ENCODE data around the gene CPNE5. TPM values are rescaled to one million over a fixed set of nuclear protein-coding genes. Genes with fewer than 3 reads are reported as not detected.

Gene CPNE5
- total and polyA plus RNA-seq, 2 donors = 0.57 to 3.4 TPM

DNA sequence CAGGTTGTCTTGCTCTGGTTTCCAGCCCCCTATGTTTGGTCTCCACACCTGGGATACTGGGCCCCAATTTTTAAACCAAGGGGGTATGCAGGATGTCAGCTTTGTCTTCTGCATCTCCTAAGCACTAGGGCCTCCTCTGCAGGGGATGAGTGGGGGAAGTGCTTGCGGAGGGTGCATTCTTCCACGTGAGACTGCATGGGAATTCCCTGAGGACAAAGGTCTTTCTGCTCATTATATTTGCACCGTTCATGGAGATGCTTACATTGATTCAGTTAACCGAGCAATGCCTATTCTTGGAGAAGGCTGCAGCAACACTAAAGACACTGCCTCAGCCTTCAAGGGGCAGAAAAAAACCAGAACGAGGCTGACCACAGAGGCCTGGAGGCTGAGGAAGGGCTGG, 96.2 kb downstream of the CPNE5 start:
- WGBS = 83% methylated on average over 5 of the region's 5 CpGs
- no peak for DNase-seq (ENCODE audit: low read depth in 6 of 9, low spot score in 9 of 9)
- no peaks in the 10 kb centered on the region for H3K9me3 ChIP-seq (ENCODE audit: control insufficient read depth in 2 of 2, insufficient read depth in 1 of 2, low read length in 1 of 2)
- H3K27me3 ChIP-seq (ENCODE audit: control insufficient read depth in 2 of 2, insufficient read depth in 1 of 2, low read length in 1 of 2) = no peaks in the 10 kb centered on the region
- no peak overlapping the region for H3K4me3 ChIP-seq (ENCODE audit: low read length in 2 of 2)
- no peaks in the 10 kb centered on the region for H3K36me3 ChIP-seq (ENCODE audit: control insufficient read depth in 2 of 2, insufficient read depth in 2 of 2, low read length in 1 of 2)
- H3K4me1 ChIP-seq (ENCODE audit: control insufficient read depth in 2 of 2, insufficient read depth in 2 of 2, low read length in 2 of 2) = no peaks in the 10 kb centered on the region
- H3K27ac ChIP-seq (ENCODE audit: low read depth in 1 of 2, low read length in 1 of 2) = no peak overlapping the region

DNA sequence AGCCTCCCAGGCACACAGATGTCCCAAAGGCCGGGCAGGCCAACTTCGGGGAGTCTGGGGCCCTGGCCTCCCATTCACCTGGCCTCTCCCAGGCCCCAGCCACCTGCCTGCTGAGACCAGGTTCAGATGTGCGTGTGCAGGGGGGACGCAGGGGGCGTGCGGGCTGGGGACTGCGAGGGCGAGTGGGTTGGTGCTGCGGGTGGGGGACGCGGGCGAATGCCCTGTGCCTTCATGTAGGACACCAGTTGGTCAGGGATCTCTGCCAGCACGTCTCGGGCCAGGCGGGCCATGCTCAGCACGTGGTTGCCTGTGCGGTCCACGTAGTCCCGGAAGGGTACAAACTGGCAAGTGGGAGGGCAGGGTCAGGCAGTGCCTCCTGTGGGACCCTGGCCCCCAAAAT, 97.1 kb downstream of the CPNE5 start:
- Histone ChIP-seq H3K4me1 (ENCODE audit: control insufficient read depth in 2 of 2, insufficient read depth in 2 of 2, low read length in 2 of 2) (no peaks in the 10 kb centered on the region), H3K27me3 (ENCODE audit: control insufficient read depth in 2 of 2, insufficient read depth in 1 of 2, low read length in 1 of 2) (no peaks in the 10 kb centered on the region), H3K9me3 (ENCODE audit: control insufficient read depth in 2 of 2, insufficient read depth in 1 of 2, low read length in 1 of 2) (no peaks in the 10 kb centered on the region), H3K27ac (ENCODE audit: low read depth in 1 of 2, low read length in 1 of 2) (no peak overlapping the region), H3K4me3 (ENCODE audit: low read length in 2 of 2) (no peak overlapping the region), H3K36me3 (ENCODE audit: control insufficient read depth in 2 of 2, insufficient read depth in 2 of 2, low read length in 1 of 2) (no peaks in the 10 kb centered on the region)
- DNase-seq (ENCODE audit: low read depth in 6 of 9, low spot score in 9 of 9) = no peak
- 97% methylated on average over 19 of the region's 19 CpGs for whole genome bisulfite sequencing

DNA sequence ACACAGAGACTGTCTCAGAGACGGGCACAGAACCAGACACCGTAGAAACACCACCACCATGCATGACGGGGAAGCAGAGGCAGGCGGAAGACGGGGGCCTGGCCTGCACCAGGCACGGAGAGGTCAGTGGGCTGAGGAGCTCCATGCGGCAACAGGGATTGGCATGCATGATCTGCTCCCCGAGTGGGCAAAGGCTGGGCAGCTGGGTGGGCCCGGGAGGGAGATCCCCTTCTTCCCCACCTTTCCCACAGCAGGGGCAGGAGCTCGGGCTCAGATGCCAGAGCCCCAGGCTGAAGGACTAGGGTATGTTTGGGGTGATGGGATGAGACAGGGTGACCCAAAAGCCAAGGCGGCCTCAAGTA, 98.4 kb downstream of the CPNE5 start:
- 96% methylated on average over 11 of the region's 11 CpGs for WGBS
- Histone ChIP-seq H3K27me3 (ENCODE audit: control insufficient read depth in 2 of 2, insufficient read depth in 1 of 2, low read length in 1 of 2) (no peaks in the 10 kb centered on the region), H3K4me1 (ENCODE audit: control insufficient read depth in 2 of 2, insufficient read depth in 2 of 2, low read length in 2 of 2) (no peaks in the 10 kb centered on the region), H3K27ac (ENCODE audit: low read depth in 1 of 2, low read length in 1 of 2) (no peak overlapping the region), H3K36me3 (ENCODE audit: control insufficient read depth in 2 of 2, insufficient read depth in 2 of 2, low read length in 1 of 2) (no peaks in the 10 kb centered on the region), H3K4me3 (ENCODE audit: low read length in 2 of 2) (no peak overlapping the region), H3K9me3 (ENCODE audit: control insufficient read depth in 2 of 2, insufficient read depth in 1 of 2, low read length in 1 of 2) (no peaks in the 10 kb centered on the region)
- DNase-seq (ENCODE audit: low read depth in 6 of 9, low spot score in 9 of 9) = no peak

DNA sequence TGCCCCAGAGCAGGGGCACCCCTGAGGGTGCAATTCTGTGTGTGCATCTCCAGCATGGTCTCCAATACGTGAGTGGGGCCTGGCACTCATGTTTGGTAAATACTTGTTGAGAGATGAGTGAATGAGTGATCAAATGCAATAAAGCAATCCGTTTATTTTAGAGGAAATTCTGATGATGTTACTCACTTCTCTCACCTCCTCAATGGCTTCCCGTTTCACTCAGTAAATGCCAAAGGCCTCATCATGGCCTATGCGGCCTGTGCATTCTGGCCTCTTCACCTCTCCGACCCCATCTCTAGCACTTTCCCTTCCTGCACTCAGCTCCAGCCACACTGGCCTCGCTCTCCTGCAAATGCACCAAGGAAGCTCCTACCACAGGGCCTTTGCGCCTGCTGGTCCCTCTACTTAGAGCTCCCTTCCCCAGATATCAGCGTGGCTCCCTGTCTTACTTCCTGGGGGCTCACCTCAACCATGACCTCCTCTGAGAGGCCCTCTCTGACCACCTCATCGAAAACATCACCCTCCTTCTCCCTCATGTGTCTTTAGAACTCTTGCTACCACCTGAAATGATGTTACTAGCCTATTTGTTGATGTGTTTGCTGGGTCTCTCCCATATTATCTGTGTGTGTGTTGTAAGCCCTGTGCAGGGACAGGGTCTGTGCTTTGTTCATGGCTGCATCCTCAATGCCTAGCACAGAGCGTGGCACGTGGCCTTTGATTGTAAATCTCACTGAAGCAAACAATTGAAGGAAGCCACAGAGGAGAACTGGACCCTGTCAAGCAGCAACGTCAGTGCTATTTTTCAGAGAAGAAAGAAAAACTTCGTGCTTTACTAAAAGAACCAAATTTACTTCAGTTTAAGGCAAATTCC, 99.1 kb downstream of the CPNE5 start:
- no peak for DNase-seq (ENCODE audit: low read depth in 6 of 9, low spot score in 9 of 9)
- Histone ChIP-seq H3K4me3 (ENCODE audit: low read length in 2 of 2) (no peak overlapping the region), H3K27me3 (ENCODE audit: control insufficient read depth in 2 of 2, insufficient read depth in 1 of 2, low read length in 1 of 2) (peaks cover 0 to 5% of the 10 kb centered on the region in 2 donors), H3K4me1 (ENCODE audit: control insufficient read depth in 2 of 2, insufficient read depth in 2 of 2, low read length in 2 of 2) (peaks cover 0 to 3% of the 10 kb centered on the region in 2 donors), H3K9me3 (ENCODE audit: control insufficient read depth in 2 of 2, insufficient read depth in 1 of 2, low read length in 1 of 2) (no peaks in the 10 kb centered on the region), H3K36me3 (ENCODE audit: control insufficient read depth in 2 of 2, insufficient read depth in 2 of 2, low read length in 1 of 2) (no peaks in the 10 kb centered on the region), H3K27ac (ENCODE audit: low read depth in 1 of 2, low read length in 1 of 2) (no peak overlapping the region)
- 88% methylated on average over 13 of the region's 13 CpGs for WGBS

DNA sequence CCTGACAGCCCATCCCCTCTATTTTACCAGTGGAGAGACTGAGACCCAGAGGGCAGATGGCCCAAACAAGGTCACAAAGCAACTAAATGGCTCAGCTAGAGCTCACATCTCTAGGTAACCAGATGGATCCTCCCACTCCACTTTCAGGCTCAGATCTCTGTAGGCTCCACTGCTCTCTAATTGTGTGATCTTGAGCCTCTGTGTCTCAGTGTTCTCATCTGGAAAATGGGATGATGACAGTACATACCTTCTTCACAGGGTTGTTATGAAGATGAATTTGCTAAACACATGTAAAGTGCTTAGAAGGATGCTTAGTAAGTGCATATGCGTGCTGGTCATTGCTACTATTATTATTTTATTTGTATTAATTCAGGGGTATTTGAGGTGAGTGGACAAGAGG, 101.1 kb downstream of the CPNE5 start:
- Histone ChIP-seq H3K4me3 (ENCODE audit: low read length in 2 of 2) (no peak overlapping the region), H3K27me3 (ENCODE audit: control insufficient read depth in 2 of 2, insufficient read depth in 1 of 2, low read length in 1 of 2) (peaks cover 0 to 10% of the 10 kb centered on the region in 2 donors), H3K4me1 (ENCODE audit: control insufficient read depth in 2 of 2, insufficient read depth in 2 of 2, low read length in 2 of 2) (peaks cover 0 to 11% of the 10 kb centered on the region in 2 donors), H3K9me3 (ENCODE audit: control insufficient read depth in 2 of 2, insufficient read depth in 1 of 2, low read length in 1 of 2) (peaks cover 0 to 4% of the 10 kb centered on the region in 2 donors), H3K27ac (ENCODE audit: low read depth in 1 of 2, low read length in 1 of 2) (no peak overlapping the region), H3K36me3 (ENCODE audit: control insufficient read depth in 2 of 2, insufficient read depth in 2 of 2, low read length in 1 of 2) (no peaks in the 10 kb centered on the region)
- no peak for DNase-seq (ENCODE audit: low read depth in 6 of 9, low spot score in 9 of 9)
- 100% methylated on average over 1 of the region's 1 CpG for WGBS

DNA sequence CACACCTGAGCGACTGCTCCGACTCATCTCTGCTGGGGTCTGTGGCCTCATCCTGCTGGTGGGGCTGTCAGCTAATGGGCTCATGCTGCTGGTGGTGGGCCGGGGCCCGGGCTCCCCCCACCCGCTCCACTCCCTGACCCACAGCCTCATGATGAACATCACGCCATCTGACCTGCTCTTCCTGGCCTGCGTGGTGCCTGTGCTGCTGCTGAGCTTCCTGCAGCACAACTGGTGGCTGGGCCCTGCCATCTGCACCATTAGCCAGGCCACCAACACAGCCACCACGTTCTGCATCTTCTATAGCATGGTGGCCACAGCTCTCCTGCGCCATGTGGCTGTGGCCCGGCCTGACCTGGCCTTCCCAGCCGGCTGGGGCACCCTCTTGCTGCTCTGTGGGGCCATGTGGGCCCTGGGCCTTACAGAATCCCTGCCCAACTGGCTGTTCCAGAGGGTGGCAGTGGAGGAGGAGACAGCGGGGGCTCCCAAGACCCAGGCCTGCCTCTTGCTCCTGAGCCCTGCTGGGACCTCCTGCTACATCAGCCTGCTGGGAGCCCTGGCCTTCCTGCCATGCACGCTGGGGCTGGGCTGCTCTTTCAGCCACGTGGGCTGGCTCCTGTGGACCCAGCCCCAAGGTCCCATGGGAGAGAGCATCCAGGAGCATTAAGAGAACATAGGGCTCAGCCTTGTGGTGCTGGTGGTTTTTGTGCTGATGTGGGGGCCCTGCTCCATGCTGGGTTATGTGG, 102.0 kb downstream of the CPNE5 start:
- peaks cover 0 to 8% of the 10 kb centered on the region in 2 donors for H3K9me3 ChIP-seq (ENCODE audit: control insufficient read depth in 2 of 2, insufficient read depth in 1 of 2, low read length in 1 of 2)
- H3K4me3 ChIP-seq (ENCODE audit: low read length in 2 of 2) = no peak overlapping the region
- peaks cover 0 to 10% of the 10 kb centered on the region in 2 donors for H3K27me3 ChIP-seq (ENCODE audit: control insufficient read depth in 2 of 2, insufficient read depth in 1 of 2, low read length in 1 of 2)
- H3K27ac ChIP-seq (ENCODE audit: low read depth in 1 of 2, low read length in 1 of 2) = no peak overlapping the region
- no peak for DNase-seq (ENCODE audit: low read depth in 6 of 9, low spot score in 9 of 9)
- no peaks in the 10 kb centered on the region for H3K36me3 ChIP-seq (ENCODE audit: control insufficient read depth in 2 of 2, insufficient read depth in 2 of 2, low read length in 1 of 2)
- 96% methylated on average over 14 of the region's 14 CpGs for WGBS
- peaks cover 0 to 11% of the 10 kb centered on the region in 2 donors for H3K4me1 ChIP-seq (ENCODE audit: control insufficient read depth in 2 of 2, insufficient read depth in 2 of 2, low read length in 2 of 2)

GRCh38 chr6:36735110-36736071, 103.9 kb downstream of the CPNE5 start:
- peak overlapping the region in 1 of 2 donors; percentile 65 for H3K27ac ChIP-seq (ENCODE audit: low read depth in 1 of 2, low read length in 1 of 2)
- peak in 4 of 9 donors; percentile 17 to 54 (median 24) for DNase-seq (ENCODE audit: low read depth in 6 of 9, low spot score in 9 of 9)
- H3K9me3 ChIP-seq (ENCODE audit: control insufficient read depth in 2 of 2, insufficient read depth in 1 of 2, low read length in 1 of 2) = peaks cover 0 to 8% of the 10 kb centered on the region in 2 donors
- no peaks in the 10 kb centered on the region for H3K36me3 ChIP-seq (ENCODE audit: control insufficient read depth in 2 of 2, insufficient read depth in 2 of 2, low read length in 1 of 2)
- peaks cover 0 to 10% of the 10 kb centered on the region in 2 donors for H3K27me3 ChIP-seq (ENCODE audit: control insufficient read depth in 2 of 2, insufficient read depth in 1 of 2, low read length in 1 of 2)
- no peak overlapping the region for H3K4me3 ChIP-seq (ENCODE audit: low read length in 2 of 2)
- peaks cover 0 to 11% of the 10 kb centered on the region in 2 donors for H3K4me1 ChIP-seq (ENCODE audit: control insufficient read depth in 2 of 2, insufficient read depth in 2 of 2, low read length in 2 of 2)
- WGBS = 37% methylated on average over 24 of the region's 24 CpGs

GRCh38 chr6:36734486-36735060, 104.7 kb downstream of the CPNE5 start:
- DNase-seq (ENCODE audit: low read depth in 6 of 9, low spot score in 9 of 9) = no peak
- 88% methylated on average over 7 of the region's 7 CpGs for WGBS

More at GRCh38 chr6:36734486-36735060, 104.7 kb downstream of the CPNE5 start:
- H3K36me3 ChIP-seq (ENCODE audit: control insufficient read depth in 2 of 2, insufficient read depth in 2 of 2, low read length in 1 of 2) = no peaks in the 10 kb centered on the region
- peaks cover 0 to 11% of the 10 kb centered on the region in 2 donors for H3K4me1 ChIP-seq (ENCODE audit: control insufficient read depth in 2 of 2, insufficient read depth in 2 of 2, low read length in 2 of 2)
- no peak overlapping the region for H3K27ac ChIP-seq (ENCODE audit: low read depth in 1 of 2, low read length in 1 of 2)
- H3K9me3 ChIP-seq (ENCODE audit: control insufficient read depth in 2 of 2, insufficient read depth in 1 of 2, low read length in 1 of 2) = peaks cover 0 to 8% of the 10 kb centered on the region in 2 donors
- H3K4me3 ChIP-seq (ENCODE audit: low read length in 2 of 2) = no peak overlapping the region
- H3K27me3 ChIP-seq (ENCODE audit: control insufficient read depth in 2 of 2, insufficient read depth in 1 of 2, low read length in 1 of 2) = peaks cover 0 to 10% of the 10 kb centered on the region in 2 donors

Data from thymus (tissue), 11 donors.